ENCODE measurements around the gene ITGAL.
"Not testable (repeated sequence)": the region's sequence is repeated elsewhere in the genome, so short reads cannot be mapped to it uniquely, and the experiment has no call there.

Gene ITGAL

DNA sequence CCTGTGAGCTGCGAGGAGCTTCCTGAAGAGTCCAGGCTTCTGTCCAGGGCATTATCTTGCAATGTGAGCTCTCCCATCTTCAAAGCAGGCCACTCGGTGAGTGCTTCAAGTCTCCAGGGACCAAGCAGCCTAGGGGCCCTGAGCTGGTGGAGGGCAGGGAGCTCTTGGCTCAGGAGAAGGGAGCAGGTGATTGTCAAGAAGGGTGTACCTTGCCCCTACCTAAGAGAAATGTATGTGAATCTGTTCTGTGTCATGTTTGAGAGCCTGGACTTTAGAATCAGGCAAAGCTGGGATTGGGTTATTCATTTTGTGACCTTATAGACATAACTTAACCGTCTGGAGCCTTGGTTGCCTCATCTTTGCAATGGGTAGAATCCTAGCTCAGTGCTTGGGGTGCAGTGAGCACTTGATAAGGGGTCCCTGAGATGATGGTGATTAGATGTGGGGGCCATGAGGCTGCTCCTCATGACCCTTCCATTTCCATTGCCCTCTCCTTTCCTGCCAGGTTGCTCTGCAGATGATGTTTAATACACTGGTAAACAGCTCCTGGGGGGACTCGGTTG lies 37.9 kb downstream of the ITGAL start:
- Histone ChIP-seq H3K36me3 (ENCODE audit: control insufficient read depth in 5 of 5, insufficient read depth in 5 of 5, low read length in 5 of 5) (peaks cover 0 to 15% (median 0%) of the 10 kb centered on the region in 5 donors), H3K9me3 (ENCODE audit: control insufficient read depth in 5 of 5, low read length in 5 of 5) (no peaks in the 10 kb centered on the region), H3K4me3 (ENCODE audit: low read depth in 1 of 5, low read length in 5 of 5) (no peak overlapping the region), H3K4me1 (ENCODE audit: control insufficient read depth in 5 of 5, insufficient read depth in 5 of 5, low read length in 5 of 5) (no peaks in the 10 kb centered on the region), H3K27ac (ENCODE audit: low read depth, low read length) (no peak overlapping the region), H3K9ac (ENCODE audit: low read length in 5 of 5) (no peak overlapping the region), H3K27me3 (ENCODE audit: control insufficient read depth in 5 of 5, insufficient read depth in 4 of 5, low read length in 5 of 5) (peaks cover 0 to 2% (median 0%) of the 10 kb centered on the region in 5 donors)

DNA sequence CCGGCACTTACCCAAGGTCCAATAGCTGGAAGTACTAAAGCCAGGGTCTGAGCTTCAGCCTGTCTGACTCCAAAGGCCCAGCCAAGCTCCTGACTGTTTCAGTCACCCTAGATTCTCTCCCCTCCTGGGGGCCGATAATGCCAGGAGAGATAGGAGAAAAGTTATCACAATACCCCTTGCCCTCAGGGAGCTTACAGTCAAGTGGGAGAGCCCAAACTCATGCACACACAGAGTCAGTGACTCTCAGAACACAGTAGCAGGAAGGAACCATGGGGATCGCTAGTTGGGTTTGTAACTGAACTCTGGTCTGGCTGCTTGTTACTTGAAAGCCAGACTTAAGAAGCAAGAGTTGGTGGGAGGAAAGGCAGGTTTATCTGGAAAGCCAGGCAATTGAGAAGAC lies 39.0 kb downstream of the ITGAL start:
- no peaks in the 10 kb centered on the region for H3K4me1 ChIP-seq (ENCODE audit: control insufficient read depth in 5 of 5, insufficient read depth in 5 of 5, low read length in 5 of 5)
- no peaks in the 10 kb centered on the region for H3K9me3 ChIP-seq (ENCODE audit: control insufficient read depth in 5 of 5, low read length in 5 of 5)
- H3K36me3 ChIP-seq (ENCODE audit: control insufficient read depth in 5 of 5, insufficient read depth in 5 of 5, low read length in 5 of 5), result peaks cover 0 to 15% (median 0%) of the 10 kb centered on the region in 5 donors
- H3K27me3 ChIP-seq (ENCODE audit: control insufficient read depth in 5 of 5, insufficient read depth in 4 of 5, low read length in 5 of 5), result peaks cover 0 to 2% (median 0%) of the 10 kb centered on the region in 5 donors
- no peak overlapping the region for H3K27ac ChIP-seq (ENCODE audit: low read depth, low read length)
- no peak overlapping the region for H3K4me3 ChIP-seq (ENCODE audit: low read depth in 1 of 5, low read length in 5 of 5)
- no peak overlapping the region for H3K9ac ChIP-seq (ENCODE audit: low read length in 5 of 5)

DNA sequence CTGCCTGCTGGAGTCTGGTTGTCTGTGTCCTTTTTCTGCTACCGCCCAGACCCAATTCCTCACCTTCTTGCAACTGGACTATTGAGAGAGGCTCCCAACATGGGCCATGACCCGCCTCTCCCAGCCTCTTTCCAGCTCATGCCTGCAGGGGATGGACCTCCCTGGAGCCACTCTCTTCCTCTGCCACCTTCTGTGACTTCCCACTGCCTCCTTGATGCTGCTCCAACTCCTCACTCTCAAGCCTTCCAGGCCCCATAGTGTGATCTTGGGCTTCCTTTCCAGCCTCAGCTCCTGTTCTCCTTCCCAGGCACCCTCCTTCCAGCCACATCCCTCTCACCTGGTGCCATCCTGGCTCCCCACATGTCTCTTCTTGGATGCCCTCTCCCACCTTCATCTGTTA lies 42.7 kb downstream of the ITGAL start:
- Histone ChIP-seq H3K9ac (ENCODE audit: low read length in 5 of 5) (peak overlapping the region in 1 of 5 donors; percentile 43), H3K27ac (ENCODE audit: low read depth, low read length) (no peak overlapping the region), H3K27me3 (ENCODE audit: control insufficient read depth in 5 of 5, insufficient read depth in 4 of 5, low read length in 5 of 5) (peaks cover 0 to 4% (median 0%) of the 10 kb centered on the region in 5 donors), H3K36me3 (ENCODE audit: control insufficient read depth in 5 of 5, insufficient read depth in 5 of 5, low read length in 5 of 5) (peaks cover 0 to 16% (median 0%) of the 10 kb centered on the region in 5 donors), H3K4me3 (ENCODE audit: low read depth in 1 of 5, low read length in 5 of 5) (no peak overlapping the region), H3K9me3 (ENCODE audit: control insufficient read depth in 5 of 5, low read length in 5 of 5) (no peaks in the 10 kb centered on the region), H3K4me1 (ENCODE audit: control insufficient read depth in 5 of 5, insufficient read depth in 5 of 5, low read length in 5 of 5) (no peaks in the 10 kb centered on the region)

DNA sequence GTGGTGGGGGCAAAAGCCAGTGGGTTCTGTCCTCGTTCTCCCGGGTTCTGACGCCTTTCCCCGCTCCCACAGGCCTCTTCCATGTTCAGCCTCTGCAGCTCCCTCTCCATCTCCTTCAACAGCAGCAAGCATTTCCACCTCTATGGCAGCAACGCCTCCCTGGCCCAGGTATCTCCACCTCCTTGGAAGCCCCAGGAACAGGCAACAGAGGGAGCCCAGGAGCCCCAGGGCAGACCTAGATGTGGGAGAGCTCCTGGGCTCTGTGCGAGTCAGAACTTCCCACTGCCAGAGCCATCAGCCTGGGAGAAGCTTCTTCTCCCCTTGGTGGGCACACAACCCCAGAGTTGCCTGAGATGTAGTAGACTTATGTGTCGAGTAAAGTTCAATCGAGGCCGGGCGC lies 46.0 kb downstream of the ITGAL start:
- Histone ChIP-seq H3K9me3 (ENCODE audit: control insufficient read depth in 5 of 5, low read length in 5 of 5) (no peaks in the 10 kb centered on the region), H3K36me3 (ENCODE audit: control insufficient read depth in 5 of 5, insufficient read depth in 5 of 5, low read length in 5 of 5) (peaks cover 0 to 8% (median 0%) of the 10 kb centered on the region in 5 donors), H3K27me3 (ENCODE audit: control insufficient read depth in 5 of 5, insufficient read depth in 4 of 5, low read length in 5 of 5) (peaks cover 0 to 4% (median 0%) of the 10 kb centered on the region in 5 donors), H3K9ac (ENCODE audit: low read length in 5 of 5) (no peak overlapping the region), H3K4me3 (ENCODE audit: low read depth in 1 of 5, low read length in 5 of 5) (no peak overlapping the region), H3K27ac (ENCODE audit: low read depth, low read length) (no peak overlapping the region), H3K4me1 (ENCODE audit: control insufficient read depth in 5 of 5, insufficient read depth in 5 of 5, low read length in 5 of 5) (no peaks in the 10 kb centered on the region)

DNA sequence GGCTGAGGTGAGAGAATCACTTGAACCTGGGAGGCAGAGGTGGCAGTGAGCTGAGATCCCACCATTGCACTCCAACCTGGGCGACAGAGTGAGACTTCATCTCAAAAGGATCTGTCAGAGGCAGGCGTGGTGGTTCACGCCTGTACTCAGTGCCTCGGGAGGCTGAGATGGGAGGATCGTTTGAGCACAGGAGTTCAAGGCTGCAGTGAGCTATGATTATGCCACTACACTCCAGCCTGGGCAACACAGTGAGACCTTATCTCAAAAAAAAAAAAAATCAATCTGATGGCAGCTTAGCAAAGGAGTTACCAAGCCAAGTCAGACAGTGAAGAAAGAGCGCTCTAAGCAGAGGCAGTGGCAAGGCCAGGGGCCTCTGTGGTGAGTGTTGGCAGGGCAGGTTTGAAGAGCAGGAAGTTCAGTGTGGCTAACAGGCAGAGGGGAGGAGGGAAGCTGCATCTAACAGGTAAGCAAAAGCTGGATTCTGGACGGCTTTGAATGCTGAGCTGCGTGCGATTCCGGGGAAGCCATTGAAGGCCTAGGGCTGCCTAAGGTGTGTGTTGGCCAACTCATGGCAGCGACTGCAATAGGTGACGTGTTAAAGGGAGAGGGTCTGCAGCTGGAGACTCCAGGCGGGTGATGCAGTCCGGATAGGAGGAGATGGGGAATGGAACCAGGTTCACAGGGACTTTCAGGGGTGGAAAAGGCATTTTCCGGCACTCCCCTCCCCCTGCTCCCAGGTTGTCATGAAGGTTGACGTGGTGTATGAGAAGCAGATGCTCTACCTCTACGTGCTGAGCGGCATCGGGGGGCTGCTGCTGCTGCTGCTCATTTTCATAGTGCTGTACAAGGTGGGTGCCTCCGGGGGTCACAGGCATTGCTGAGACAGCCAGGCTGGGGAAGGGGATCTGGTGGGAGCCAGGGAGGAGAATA lies 46.8 kb downstream of the ITGAL start:
- H3K4me3 ChIP-seq (ENCODE audit: low read depth in 1 of 5, low read length in 5 of 5), result no peak overlapping the region
- no peak overlapping the region for H3K27ac ChIP-seq (ENCODE audit: low read depth, low read length)
- H3K27me3 ChIP-seq (ENCODE audit: control insufficient read depth in 5 of 5, insufficient read depth in 4 of 5, low read length in 5 of 5), result peaks cover 0 to 4% (median 0%) of the 10 kb centered on the region in 5 donors
- no peaks in the 10 kb centered on the region for H3K9me3 ChIP-seq (ENCODE audit: control insufficient read depth in 5 of 5, low read length in 5 of 5)
- peaks cover 0 to 5% (median 4%) of the 10 kb centered on the region in 5 donors for H3K4me1 ChIP-seq (ENCODE audit: control insufficient read depth in 5 of 5, insufficient read depth in 5 of 5, low read length in 5 of 5)
- H3K36me3 ChIP-seq (ENCODE audit: control insufficient read depth in 5 of 5, insufficient read depth in 5 of 5, low read length in 5 of 5), result peaks cover 0 to 8% (median 0%) of the 10 kb centered on the region in 5 donors
- no peak overlapping the region for H3K9ac ChIP-seq (ENCODE audit: low read length in 5 of 5)

DNA sequence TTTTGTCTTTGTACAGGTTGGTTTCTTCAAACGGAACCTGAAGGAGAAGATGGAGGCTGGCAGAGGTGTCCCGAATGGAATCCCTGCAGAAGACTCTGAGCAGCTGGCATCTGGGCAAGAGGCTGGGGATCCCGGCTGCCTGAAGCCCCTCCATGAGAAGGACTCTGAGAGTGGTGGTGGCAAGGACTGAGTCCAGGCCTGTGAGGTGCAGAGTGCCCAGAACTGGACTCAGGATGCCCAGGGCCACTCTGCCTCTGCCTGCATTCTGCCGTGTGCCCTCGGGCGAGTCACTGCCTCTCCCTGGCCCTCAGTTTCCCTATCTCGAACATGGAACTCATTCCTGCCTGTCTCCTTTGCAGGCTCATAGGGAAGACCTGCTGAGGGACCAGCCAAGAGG lies 48.9 kb downstream of the ITGAL start:
- peaks cover 0 to 11% (median 6%) of the 10 kb centered on the region in 5 donors for H3K36me3 ChIP-seq (ENCODE audit: control insufficient read depth in 5 of 5, insufficient read depth in 5 of 5, low read length in 5 of 5)
- H3K9ac ChIP-seq (ENCODE audit: low read length in 5 of 5), result no peak overlapping the region
- H3K9me3 ChIP-seq (ENCODE audit: control insufficient read depth in 5 of 5, low read length in 5 of 5), result no peaks in the 10 kb centered on the region
- H3K27me3 ChIP-seq (ENCODE audit: control insufficient read depth in 5 of 5, insufficient read depth in 4 of 5, low read length in 5 of 5), result peaks cover 0 to 4% (median 0%) of the 10 kb centered on the region in 5 donors
- no peak overlapping the region for H3K4me3 ChIP-seq (ENCODE audit: low read depth in 1 of 5, low read length in 5 of 5)
- peaks cover 0 to 19% (median 16%) of the 10 kb centered on the region in 5 donors for H3K4me1 ChIP-seq (ENCODE audit: control insufficient read depth in 5 of 5, insufficient read depth in 5 of 5, low read length in 5 of 5)
- no peak overlapping the region for H3K27ac ChIP-seq (ENCODE audit: low read depth, low read length)

DNA sequence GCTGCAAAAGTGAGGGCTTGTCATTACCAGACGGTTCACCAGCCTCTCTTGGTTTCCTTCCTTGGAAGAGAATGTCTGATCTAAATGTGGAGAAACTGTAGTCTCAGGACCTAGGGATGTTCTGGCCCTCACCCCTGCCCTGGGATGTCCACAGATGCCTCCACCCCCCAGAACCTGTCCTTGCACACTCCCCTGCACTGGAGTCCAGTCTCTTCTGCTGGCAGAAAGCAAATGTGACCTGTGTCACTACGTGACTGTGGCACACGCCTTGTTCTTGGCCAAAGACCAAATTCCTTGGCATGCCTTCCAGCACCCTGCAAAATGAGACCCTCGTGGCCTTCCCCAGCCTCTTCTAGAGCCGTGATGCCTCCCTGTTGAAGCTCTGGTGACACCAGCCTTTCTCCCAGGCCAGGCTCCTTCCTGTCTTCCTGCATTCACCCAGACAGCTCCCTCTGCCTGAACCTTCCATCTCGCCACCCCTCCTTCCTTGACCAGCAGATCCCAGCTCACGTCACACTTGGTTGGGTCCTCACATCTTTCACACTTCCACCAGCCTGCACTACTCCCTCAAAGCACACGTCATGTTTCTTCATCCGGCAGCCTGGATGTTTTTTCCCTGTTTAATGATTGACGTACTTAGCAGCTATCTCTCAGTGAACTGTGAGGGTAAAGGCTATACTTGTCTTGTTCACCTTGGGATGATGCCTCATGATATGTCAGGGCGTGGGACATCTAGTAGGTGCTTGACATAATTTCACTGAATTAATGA lies 49.5 kb downstream of the ITGAL start:
- H3K4me3 ChIP-seq (ENCODE audit: low read depth in 1 of 5, low read length in 5 of 5), result no peak overlapping the region
- H3K4me1 ChIP-seq (ENCODE audit: control insufficient read depth in 5 of 5, insufficient read depth in 5 of 5, low read length in 5 of 5), result peaks cover 0 to 19% (median 16%) of the 10 kb centered on the region in 5 donors
- peaks cover 0 to 4% (median 0%) of the 10 kb centered on the region in 5 donors for H3K27me3 ChIP-seq (ENCODE audit: control insufficient read depth in 5 of 5, insufficient read depth in 4 of 5, low read length in 5 of 5)
- no peak overlapping the region for H3K27ac ChIP-seq (ENCODE audit: low read depth, low read length)
- peaks cover 0 to 8% (median 6%) of the 10 kb centered on the region in 5 donors for H3K36me3 ChIP-seq (ENCODE audit: control insufficient read depth in 5 of 5, insufficient read depth in 5 of 5, low read length in 5 of 5)
- no peak overlapping the region for H3K9ac ChIP-seq (ENCODE audit: low read length in 5 of 5)
- no peaks in the 10 kb centered on the region for H3K9me3 ChIP-seq (ENCODE audit: control insufficient read depth in 5 of 5, low read length in 5 of 5)

DNA sequence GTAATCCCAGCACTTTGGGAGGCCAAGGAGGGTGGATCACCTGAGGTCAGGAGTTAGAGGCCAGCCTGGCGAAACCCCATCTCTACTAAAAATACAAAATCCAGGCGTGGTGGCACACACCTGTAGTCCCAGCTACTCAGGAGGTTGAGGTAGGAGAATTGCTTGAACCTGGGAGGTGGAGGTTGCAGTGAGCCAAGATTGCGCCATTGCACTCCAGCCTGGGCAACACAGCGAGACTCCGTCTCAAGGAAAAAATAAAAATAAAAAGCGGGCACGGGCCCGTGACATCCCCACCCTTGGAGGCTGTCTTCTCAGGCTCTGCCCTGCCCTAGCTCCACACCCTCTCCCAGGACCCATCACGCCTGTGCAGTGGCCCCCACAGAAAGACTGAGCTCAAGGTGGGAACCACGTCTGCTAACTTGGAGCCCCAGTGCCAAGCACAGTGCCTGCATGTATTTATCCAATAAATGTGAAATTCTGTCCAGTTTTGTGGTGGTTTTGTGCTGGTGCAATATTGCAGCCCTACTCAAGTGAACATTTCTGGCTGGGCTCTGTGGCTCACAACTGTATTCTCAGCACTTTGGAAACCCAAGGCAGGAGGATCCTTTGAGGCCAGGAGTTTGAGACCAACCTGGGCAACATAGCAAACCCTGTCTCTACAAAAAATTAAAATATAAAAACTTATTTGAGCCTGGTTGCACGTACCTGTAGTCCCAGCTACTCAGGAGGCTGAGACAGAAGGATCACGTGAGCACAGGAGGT lies 50.3 kb downstream of the ITGAL start:
- H3K4me3 ChIP-seq (ENCODE audit: low read depth in 1 of 5, low read length in 5 of 5); H3K9me3 ChIP-seq (ENCODE audit: control insufficient read depth in 5 of 5, low read length in 5 of 5); H3K9ac ChIP-seq (ENCODE audit: low read length in 5 of 5); H3K36me3 ChIP-seq (ENCODE audit: control insufficient read depth in 5 of 5, insufficient read depth in 5 of 5, low read length in 5 of 5); H3K27me3 ChIP-seq (ENCODE audit: control insufficient read depth in 5 of 5, insufficient read depth in 4 of 5, low read length in 5 of 5); H3K27ac ChIP-seq (ENCODE audit: low read depth, low read length): not testable (repeated sequence)
- peaks cover 5 to 25% (median 21%) of the 10 kb centered on the region in 5 donors for H3K4me1 ChIP-seq (ENCODE audit: control insufficient read depth in 5 of 5, insufficient read depth in 5 of 5, low read length in 5 of 5)

DNA sequence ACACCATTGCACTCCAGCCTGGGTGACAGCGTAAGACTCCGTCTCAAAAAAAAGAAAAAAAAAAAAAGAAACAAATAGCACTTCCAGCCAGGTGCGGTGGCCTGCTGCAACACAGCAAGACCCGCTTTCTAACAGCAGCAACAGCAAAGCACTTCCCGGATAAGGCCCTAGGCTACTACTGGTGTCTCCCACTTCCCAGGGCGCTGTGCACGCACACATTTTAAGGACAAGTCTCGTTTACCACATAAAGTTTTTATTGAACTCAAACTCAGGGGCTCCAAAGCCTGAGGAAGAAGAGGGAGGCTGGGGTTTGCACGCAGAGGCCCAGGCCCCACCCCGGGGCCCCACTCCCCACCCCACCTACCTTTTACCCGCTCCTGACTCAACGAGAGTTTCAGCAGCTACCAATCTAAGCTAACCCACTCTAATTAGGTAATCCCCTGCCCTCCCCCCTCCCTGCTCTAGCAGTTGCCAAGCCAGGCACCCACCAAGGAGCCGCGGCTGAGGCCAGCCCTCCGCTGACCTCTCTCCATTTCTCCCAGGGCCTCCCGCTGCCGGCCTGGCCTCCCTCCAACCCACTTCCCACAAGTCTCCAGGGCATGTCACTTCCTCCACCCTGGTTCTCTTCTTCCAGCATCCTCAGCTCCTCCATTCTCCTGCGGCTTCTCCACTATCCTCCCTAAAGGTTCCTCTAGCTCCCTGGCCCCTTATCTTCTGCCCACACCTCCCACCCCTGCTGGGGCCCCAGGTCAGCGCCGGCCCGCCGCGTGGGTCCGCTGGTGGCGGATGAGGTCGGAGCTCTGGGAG lies 51.4 kb downstream of the ITGAL start:
- Histone ChIP-seq H3K27me3 (ENCODE audit: control insufficient read depth in 5 of 5, insufficient read depth in 4 of 5, low read length in 5 of 5) (peaks cover 0 to 3% (median 0%) of the 10 kb centered on the region in 5 donors), H3K9ac (ENCODE audit: low read length in 5 of 5) (no peak overlapping the region), H3K27ac (ENCODE audit: low read depth, low read length) (no peak overlapping the region), H3K36me3 (ENCODE audit: control insufficient read depth in 5 of 5, insufficient read depth in 5 of 5, low read length in 5 of 5) (peaks cover 0 to 8% (median 6%) of the 10 kb centered on the region in 5 donors), H3K4me3 (ENCODE audit: low read depth in 1 of 5, low read length in 5 of 5) (peak overlapping the region in 1 of 5 donors; percentile 30), H3K4me1 (ENCODE audit: control insufficient read depth in 5 of 5, insufficient read depth in 5 of 5, low read length in 5 of 5) (peaks cover 5 to 34% (median 26%) of the 10 kb centered on the region in 5 donors), H3K9me3 (ENCODE audit: control insufficient read depth in 5 of 5, low read length in 5 of 5) (no peaks in the 10 kb centered on the region)
